HepG2 (cell line): Measurements from ENCODE around the gene COL9A3. TPM values are rescaled to one million over a fixed set of nuclear protein-coding genes. Genes with fewer than 3 reads are reported as not detected.
A peak's percentile ranks its signal among the peaks of the same experiment; 100 is the strongest.

Experiments used
- ATF3 ChIP-seq: sonication (generic); formaldehyde crosslinking; IDR thresholded peaks from 2 replicates; pipeline ENCODE4 v1.4.0; 2020; ENCODE audit warnings: missing genetic modification reagents
- CCAR2 ChIP-seq: fragments of 200-400 bp; formaldehyde crosslinking; optimal IDR thresholded peaks from 2 replicates; pipeline ENCODE3; 2018; ENCODE audit warnings: low read depth, mild to moderate bottlenecking, low read length, moderate library complexity
- FOXP4 ChIP-seq: sonication (generic); formaldehyde crosslinking; IDR thresholded peaks from 2 replicates; pipeline ENCODE4 v1.4.0; 2020; ENCODE audit warnings: missing genetic modification reagents
- GATAD2A ChIP-seq: IDR thresholded peaks from 2 replicates; pipeline ENCODE4 v1.6.1; 2016
- HDAC6 ChIP-seq: fragments of 200-600 bp; sonication (generic); IDR thresholded peaks from 2 replicates; pipeline ENCODE4 v1.7.0; 2017; ENCODE audit warnings: mild to moderate bottlenecking, antibody characterized with exemption, low read length, low read depth
- NFYB ChIP-seq: sonication (generic); formaldehyde crosslinking; IDR thresholded peaks from 2 replicates; pipeline ENCODE4 v1.4.0; 2020; ENCODE audit warnings: missing genetic modification reagents
- PAWR ChIP-seq: sonication (generic); formaldehyde crosslinking; IDR thresholded peaks from 2 replicates; pipeline ENCODE4 v1.4.0; 2020; ENCODE audit warnings: missing genetic modification reagents, mild to moderate bottlenecking, borderline replicate concordance
- SALL1 ChIP-seq: sonication (generic); formaldehyde crosslinking; IDR thresholded peaks from 2 replicates; pipeline ENCODE4 v1.8.0; 2022; ENCODE audit warnings: mild to moderate bottlenecking, missing genetic modification reagents
- SKIL ChIP-seq: sonication (generic); formaldehyde crosslinking; IDR thresholded peaks from 2 replicates; pipeline ENCODE4 v1.8.0; 2022; ENCODE audit warnings: missing genetic modification reagents, mild to moderate bottlenecking, moderate library complexity, borderline replicate concordance
- TOPORS ChIP-seq: sonication (generic); formaldehyde crosslinking; IDR thresholded peaks from 2 replicates; pipeline ENCODE4 v1.8.0; 2023; ENCODE audit warnings: mild to moderate bottlenecking, missing genetic modification reagents
- ZBTB1 ChIP-seq: sonication (generic); formaldehyde crosslinking; IDR thresholded peaks from 2 replicates; pipeline ENCODE4 v1.4.0; 2020; ENCODE audit warnings: missing genetic modification reagents, borderline replicate concordance
- ZBTB14 ChIP-seq: sonication (generic); formaldehyde crosslinking; IDR thresholded peaks from 2 replicates; pipeline ENCODE4 v1.4.0; 2020; ENCODE audit warnings: missing genetic modification reagents
- ZBTB39 ChIP-seq: sonication (generic); formaldehyde crosslinking; IDR thresholded peaks from 2 replicates; pipeline ENCODE4 v1.5.0; 2020; ENCODE audit warnings: missing genetic modification reagents
- ZNF138 ChIP-seq: sonication (generic); formaldehyde crosslinking; IDR thresholded peaks from 2 replicates; pipeline ENCODE4 v1.5.0; 2020; ENCODE audit warnings: mild to moderate bottlenecking, low read depth, missing genetic modification reagents
- ZNF34 ChIP-seq: sonication (generic); formaldehyde crosslinking; IDR thresholded peaks from 2 replicates; pipeline ENCODE4 v1.4.0; 2020; ENCODE audit warnings: mild to moderate bottlenecking, missing genetic modification reagents, borderline replicate concordance
- ZNF607 ChIP-seq: sonication (generic); formaldehyde crosslinking; IDR thresholded peaks from 2 replicates; pipeline ENCODE4 v1.5.1; 2020; ENCODE audit warnings: missing genetic modification reagents, mild to moderate bottlenecking, borderline replicate concordance
- ZNF687 ChIP-seq: sonication (generic); formaldehyde crosslinking; IDR thresholded peaks from 2 replicates; pipeline ENCODE4 v1.5.1; 2020; ENCODE audit warnings: mild to moderate bottlenecking, missing genetic modification reagents, moderate library complexity
- polyA plus RNA-seq, 8 experiments: library from polyadenylated mRNA; depleted of rRNA in 3 of 8; stranded (reverse) in 7 of 8; unstranded in 1 of 8; fragments of >200 nt; fragmentation: Illumina TruSeq in 4 of 8; extraction: Trizol in 4 of 8; gene quantifications; 2 replicates each; pipeline versions ENCODE4 v1.2.1 to v1.2.3, GENCODE V29; 2011 to 2016; ENCODE audit warnings: low read depth in 4 of 8, missing spikeins in 1 of 8, mixed read lengths in 1 of 8; ENCODE audit not compliant: insufficient read depth in 1 of 8
- total RNA-seq, 5 experiments: library from RNA; depleted of rRNA; stranded (reverse); fragments of >200 nt; fragmentation: Illumina TruSeq; extraction: Trizol; gene quantifications; 2 replicates each; pipeline ENCODE4 v1.2.3, GENCODE V29; 2016; ENCODE audit warnings: low read depth in 1 of 5

The COL9A3 gene
- total and polyA plus RNA-seq, 2 of the 13 experiments (the other 11 are each of a cell fraction or from before 2014, with no cell fraction given) = 155 to 204 TPM

GRCh38 chr20:62861726-62862336 lies 45.0 kb downstream of the COL9A3 start, which contains the start of gene TCFL5 (continued):
- TF ChIP-seq TOPORS (CRISPR knock-in tag) = peak; percentile 75
- no peak for TF ChIP-seq PAWR (CRISPR knock-in tag)
- peak; percentile 64 for TF ChIP-seq FOXP4
- no peak; the same call in 1 of the 2 replicates for TF ChIP-seq ZBTB14 (CRISPR knock-in tag)
- peak; percentile 71 for TF ChIP-seq ATF3
- TF ChIP-seq ZBTB1 (CRISPR knock-in tag) = no peak
- peak; percentile 70 for TF ChIP-seq NFYB (CRISPR knock-in tag)
- TF ChIP-seq ZNF687 (CRISPR knock-in tag) = peak; percentile 99
- TF ChIP-seq ZNF607 (CRISPR knock-in tag) = peak; percentile 97
- TF ChIP-seq CCAR2 = no peak
- peak; percentile 82 for TF ChIP-seq ZNF138 (CRISPR knock-in tag)
- TF ChIP-seq GATAD2A = peak; percentile 74
- peak; percentile 98 for TF ChIP-seq SALL1 (CRISPR knock-in tag)
- no peak for TF ChIP-seq ZNF34 (CRISPR knock-in tag)
- no peak for TF ChIP-seq ZBTB39 (CRISPR knock-in tag)
- no peak for TF ChIP-seq SKIL (CRISPR knock-in tag)
- no peak for TF ChIP-seq HDAC6
